AG20443 (cell line): ENCODE measurements around the gene ALK.
A peak's percentile ranks its signal among the peaks of the same experiment; 100 is the strongest.

Experiments
- DNase-seq: peaks from one replicate; pipeline ENCODE4 v3.0.0; 2012; ENCODE audit warnings: low spot score, mixed read lengths

Gene ALK

GRCh38 chr2:29610569-29610968 lies 310.8 kb downstream of the ALK start:
- no peak for DNase-seq

- DNase-seq = no peak
These were observed 314.4 kb downstream of the ALK start for GRCh38 chr2:29607038-29607420.

GRCh38 chr2:29606104-29607037 lies 315.0 kb downstream of the ALK start:
- DNase-seq = peak; percentile 87

GRCh38 chr2:29603341-29603740 lies 318.0 kb downstream of the ALK start:
- DNase-seq = no peak

- DNase-seq = no peak
These were observed 319.5 kb downstream of the ALK start for GRCh38 chr2:29601872-29602271.

- DNase-seq = no peak
These were observed 320.1 kb downstream of the ALK start for GRCh38 chr2:29601321-29601720.

GRCh38 chr2:29599946-29600345 lies 321.4 kb downstream of the ALK start:
- no peak for DNase-seq

- DNase-seq = no peak
These were observed 322.4 kb downstream of the ALK start for GRCh38 chr2:29598978-29599377.

GRCh38 chr2:29597035-29597434 lies 324.4 kb downstream of the ALK start:
- DNase-seq = no peak

- no peak for DNase-seq
These were observed 324.8 kb downstream of the ALK start for GRCh38 chr2:29596584-29596983.

- DNase-seq = no peak
These were observed 329.8 kb downstream of the ALK start for GRCh38 chr2:29591600-29591999.

- DNase-seq = no peak
These were observed 331.2 kb downstream of the ALK start for GRCh38 chr2:29590211-29590610.

- no peak for DNase-seq
These were observed 331.8 kb downstream of the ALK start for GRCh38 chr2:29589440-29590103.

GRCh38 chr2:29587402-29588190 lies 333.8 kb downstream of the ALK start:
- DNase-seq = peak; percentile 51

GRCh38 chr2:29586919-29587318 lies 334.5 kb downstream of the ALK start:
- no peak for DNase-seq

GRCh38 chr2:29583548-29584156 lies 337.7 kb downstream of the ALK start:
- DNase-seq = no peak

GRCh38 chr2:29583104-29583503 lies 338.3 kb downstream of the ALK start:
- no peak for DNase-seq

GRCh38 chr2:29582062-29582461 lies 339.3 kb downstream of the ALK start:
- no peak for DNase-seq

GRCh38 chr2:29580223-29580622 lies 341.2 kb downstream of the ALK start:
- DNase-seq = peak; percentile 63

- no peak for DNase-seq
These were observed 341.8 kb downstream of the ALK start for GRCh38 chr2:29579495-29580169.

- no peak for DNase-seq
These were observed 343.2 kb downstream of the ALK start for GRCh38 chr2:29578084-29578598.
